Measurements from ENCODE around the gene SIM2. TPM values are rescaled to one million over a fixed set of nuclear protein-coding genes. Genes with fewer than 3 reads are reported as not detected.

Gene SIM2
- total RNA-seq, 1 donor from 2014 or later, result not detected

DNA sequence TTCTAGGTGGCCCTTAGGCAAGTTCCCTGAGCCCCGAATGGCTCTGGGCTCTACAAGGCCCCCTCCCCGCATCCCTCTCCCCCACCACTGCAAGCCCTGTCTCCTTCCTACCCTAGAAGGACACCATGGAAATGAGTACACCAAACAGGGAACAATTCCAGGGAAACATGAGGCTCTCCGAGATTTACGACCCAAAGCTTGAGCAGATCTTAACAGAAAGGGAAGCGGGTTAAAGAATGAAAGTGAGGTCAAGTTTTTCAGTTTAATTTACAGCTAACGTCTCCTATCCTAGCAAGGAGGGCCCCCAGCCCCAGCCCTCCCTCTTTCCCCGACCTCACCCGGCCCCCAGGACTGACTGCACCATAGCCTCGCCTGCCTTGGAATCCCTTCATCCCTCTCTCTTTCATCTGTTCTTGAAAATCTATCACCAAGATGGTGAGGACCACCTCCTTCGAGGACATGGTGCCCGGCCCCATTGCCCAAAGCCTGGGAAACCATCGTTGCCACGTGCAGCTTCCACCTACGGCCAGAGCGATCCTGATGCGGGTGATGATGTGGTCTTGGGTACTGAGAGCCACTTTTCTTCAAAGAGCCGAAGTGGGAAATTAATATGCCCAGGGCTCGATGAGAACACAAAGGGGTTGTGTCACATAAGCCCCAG, 30.5 kb downstream of the SIM2 start:
- no peak overlapping the region for H3K27ac ChIP-seq (replicated peaks)
- no peaks in the 10 kb centered on the region for H3K9me3 ChIP-seq (replicated peaks)
- TF ChIP-seq CTCF (IDR thresholded peaks at IDR 0.05; ENCODE audit: borderline replicate concordance), result no peak
- H3K4me3 ChIP-seq, result no peak overlapping the region
- DNase-seq, result no peak
- H3K4me1 ChIP-seq, result no peaks in the 10 kb centered on the region
- peaks cover 78% of the 10 kb centered on the region for H3K27me3 ChIP-seq (ENCODE audit: low read depth)
- H3K36me3 ChIP-seq, result no peaks in the 10 kb centered on the region
- intact Hi-C loops (cut with micrococcal nuclease), result no loop called here

DNA sequence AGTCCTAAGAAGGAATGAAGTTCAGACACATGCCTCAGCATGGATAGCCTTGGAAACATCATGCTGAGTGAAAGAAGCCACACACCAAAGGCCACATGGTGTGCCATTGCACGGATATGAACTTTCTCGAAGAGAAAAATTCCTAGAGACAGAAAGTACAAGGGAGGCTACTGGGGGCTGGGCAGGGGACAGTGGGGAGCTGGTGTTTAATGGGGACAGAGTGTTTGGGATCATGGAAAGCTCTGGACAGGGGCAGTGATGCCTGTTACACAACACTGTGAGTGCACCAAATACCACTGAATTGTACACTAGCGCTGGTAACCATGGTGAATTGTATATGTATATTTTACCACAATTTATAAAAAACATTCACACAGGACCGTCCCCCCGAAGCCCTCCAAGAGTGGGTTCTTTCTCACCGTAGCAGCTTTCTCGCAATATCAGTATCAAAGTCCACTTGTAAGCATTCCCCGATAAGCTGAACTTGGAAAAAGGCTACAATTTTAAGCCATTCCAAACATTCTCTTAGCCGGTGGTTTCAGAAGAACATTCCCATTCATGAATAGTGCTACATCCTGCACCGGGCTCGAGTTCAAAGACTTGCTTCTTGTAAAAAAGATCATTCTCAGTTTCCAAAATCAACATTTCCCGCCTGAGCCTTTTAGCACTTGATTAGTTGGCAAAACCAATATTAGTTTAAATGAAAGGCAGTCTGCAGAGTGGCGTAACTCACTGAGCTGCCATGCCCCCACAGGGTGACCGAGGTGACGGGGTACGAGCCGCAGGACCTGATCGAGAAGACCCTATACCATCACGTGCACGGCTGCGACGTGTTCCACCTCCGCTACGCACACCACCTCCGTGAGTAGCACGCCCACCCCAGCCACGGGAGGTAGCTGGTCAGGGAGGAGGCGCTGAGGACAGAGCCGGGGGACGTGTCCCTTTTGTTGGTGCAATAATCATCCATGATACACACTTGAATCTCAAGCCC, 31.7 kb downstream of the SIM2 start:
- no peaks in the 10 kb centered on the region for H3K4me1 ChIP-seq
- no peaks in the 10 kb centered on the region for H3K36me3 ChIP-seq
- peaks cover 87% of the 10 kb centered on the region for H3K27me3 ChIP-seq (ENCODE audit: low read depth)
- H3K4me3 ChIP-seq, result no peak overlapping the region
- intact Hi-C loops (cut with micrococcal nuclease), result no loop called here
- H3K9me3 ChIP-seq (replicated peaks), result peaks cover 4% of the 10 kb centered on the region
- no peak for DNase-seq
- no peak for TF ChIP-seq CTCF (IDR thresholded peaks at IDR 0.05; ENCODE audit: borderline replicate concordance)
- H3K27ac ChIP-seq (replicated peaks), result no peak overlapping the region

- no peak for DNase-seq
- H3K27ac ChIP-seq (replicated peaks), result no peak overlapping the region
- H3K4me1 ChIP-seq, result no peaks in the 10 kb centered on the region
- TF ChIP-seq CTCF (IDR thresholded peaks at IDR 0.05; ENCODE audit: borderline replicate concordance), result no peak
- H3K27me3 ChIP-seq (ENCODE audit: low read depth), result peaks cover 89% of the 10 kb centered on the region
- no peak overlapping the region for H3K4me3 ChIP-seq
- intact Hi-C loops (cut with micrococcal nuclease), result no loop called here
- H3K36me3 ChIP-seq, result no peaks in the 10 kb centered on the region
- H3K9me3 ChIP-seq (replicated peaks), result peaks cover 4% of the 10 kb centered on the region
Observed at GRCh38 chr21:36732217-36732616, 33.3 kb downstream of the SIM2 start.

DNA sequence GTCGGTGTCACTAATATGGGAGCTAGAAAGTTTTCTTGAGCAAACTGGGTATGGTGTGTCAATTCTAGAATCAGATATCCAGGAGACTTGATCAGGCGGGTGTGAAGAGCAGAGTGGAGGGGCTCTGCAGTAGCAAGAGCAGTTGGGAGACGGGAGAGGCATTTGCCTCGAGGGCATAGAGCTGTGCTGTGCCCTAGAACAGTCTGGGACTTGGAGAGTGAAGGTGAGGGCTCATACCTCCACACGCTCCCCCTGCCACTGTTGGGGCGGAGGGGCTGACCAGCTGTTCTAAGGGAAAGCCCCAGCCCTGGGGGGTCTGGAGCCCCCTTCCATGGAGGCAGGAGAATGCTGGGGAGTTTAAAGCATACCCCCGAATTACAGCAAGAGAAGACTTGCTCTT, 33.8 kb downstream of the SIM2 start:
- no peak for TF ChIP-seq CTCF (IDR thresholded peaks at IDR 0.05; ENCODE audit: borderline replicate concordance)
- intact Hi-C loops (cut with micrococcal nuclease), result no loop called here

GRCh38 chr21:36733857-36734256, 34.9 kb downstream of the SIM2 start:
- no peak for TF ChIP-seq CTCF (IDR thresholded peaks at IDR 0.05; ENCODE audit: borderline replicate concordance)
- peaks cover 84% of the 10 kb centered on the region for H3K27me3 ChIP-seq (ENCODE audit: low read depth)
- peaks cover 4% of the 10 kb centered on the region for H3K9me3 ChIP-seq (replicated peaks)
- no peak overlapping the region for H3K27ac ChIP-seq (replicated peaks)
- H3K4me1 ChIP-seq, result no peaks in the 10 kb centered on the region
- no peak overlapping the region for H3K4me3 ChIP-seq
- no peak for DNase-seq
- intact Hi-C loops (cut with micrococcal nuclease), result no loop called here
- no peaks in the 10 kb centered on the region for H3K36me3 ChIP-seq

More for the DNA sequence above, 33.8 kb downstream of the SIM2 start:
- no peaks in the 10 kb centered on the region for H3K36me3 ChIP-seq
- no peaks in the 10 kb centered on the region for H3K4me1 ChIP-seq
- peaks cover 88% of the 10 kb centered on the region for H3K27me3 ChIP-seq (ENCODE audit: low read depth)
- no peak for DNase-seq
- H3K4me3 ChIP-seq, result no peak overlapping the region
- H3K9me3 ChIP-seq (replicated peaks), result peaks cover 4% of the 10 kb centered on the region
- no peak overlapping the region for H3K27ac ChIP-seq (replicated peaks)

Data from left ventricle myocardium inferior (tissue), 1 donor.